ENCODE results near the gene LRG1.

DNA sequence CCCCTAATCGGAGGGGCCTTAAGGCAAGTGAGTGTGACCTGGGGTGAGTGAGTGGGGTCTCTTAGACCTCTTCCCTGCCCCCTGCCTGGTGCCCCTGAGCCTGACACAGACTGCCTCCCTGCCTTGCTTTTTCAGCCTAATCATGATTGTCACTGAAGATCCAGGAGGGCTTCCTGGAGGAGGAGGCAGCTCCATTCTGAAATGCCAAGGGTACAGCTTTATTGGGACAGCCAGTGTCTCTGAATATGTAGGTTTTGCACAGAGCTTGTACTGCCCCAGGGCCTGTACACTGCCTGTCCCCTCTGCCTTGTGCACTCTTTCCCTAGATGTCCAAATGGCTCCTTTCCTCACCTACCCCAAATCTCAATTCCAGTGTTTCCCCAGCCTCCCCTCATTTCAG lies 45.7 kb upstream of the LRG1 start:
- TF ChIP-seq, protein P1, sequence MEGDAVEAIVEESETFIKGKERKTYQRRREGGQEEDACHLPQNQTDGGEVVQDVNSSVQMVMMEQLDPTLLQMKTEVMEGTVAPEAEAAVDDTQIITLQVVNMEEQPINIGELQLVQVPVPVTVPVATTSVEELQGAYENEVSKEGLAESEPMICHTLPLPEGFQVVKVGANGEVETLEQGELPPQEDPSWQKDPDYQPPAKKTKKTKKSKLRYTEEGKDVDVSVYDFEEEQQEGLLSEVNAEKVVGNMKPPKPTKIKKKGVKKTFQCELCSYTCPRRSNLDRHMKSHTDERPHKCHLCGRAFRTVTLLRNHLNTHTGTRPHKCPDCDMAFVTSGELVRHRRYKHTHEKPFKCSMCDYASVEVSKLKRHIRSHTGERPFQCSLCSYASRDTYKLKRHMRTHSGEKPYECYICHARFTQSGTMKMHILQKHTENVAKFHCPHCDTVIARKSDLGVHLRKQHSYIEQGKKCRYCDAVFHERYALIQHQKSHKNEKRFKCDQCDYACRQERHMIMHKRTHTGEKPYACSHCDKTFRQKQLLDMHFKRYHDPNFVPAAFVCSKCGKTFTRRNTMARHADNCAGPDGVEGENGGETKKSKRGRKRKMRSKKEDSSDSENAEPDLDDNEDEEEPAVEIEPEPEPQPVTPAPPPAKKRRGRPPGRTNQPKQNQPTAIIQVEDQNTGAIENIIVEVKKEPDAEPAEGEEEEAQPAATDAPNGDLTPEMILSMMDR (IDR thresholded peaks at IDR 0.05): no peak
- TF ChIP-seq POLR2AphosphoS5 (IDR thresholded peaks at IDR 0.05): no peak
- no peak for TF ChIP-seq EP300 (IDR thresholded peaks at IDR 0.05)
- TF ChIP-seq POLR2A (IDR thresholded peaks at IDR 0.05): no peak
